ENCODE results near the gene GP1BA. TPM values are rescaled to one million over a fixed set of nuclear protein-coding genes. Genes with fewer than 3 reads are reported as not detected.

GP1BA gene
- total and polyA plus RNA-seq, 10 of the 15 experiments (the other 5 are each of a cell fraction or from before 2014, with no cell fraction given), result 0.04 to 0.67 (median 0.28) TPM; not detected in 1

DNA sequence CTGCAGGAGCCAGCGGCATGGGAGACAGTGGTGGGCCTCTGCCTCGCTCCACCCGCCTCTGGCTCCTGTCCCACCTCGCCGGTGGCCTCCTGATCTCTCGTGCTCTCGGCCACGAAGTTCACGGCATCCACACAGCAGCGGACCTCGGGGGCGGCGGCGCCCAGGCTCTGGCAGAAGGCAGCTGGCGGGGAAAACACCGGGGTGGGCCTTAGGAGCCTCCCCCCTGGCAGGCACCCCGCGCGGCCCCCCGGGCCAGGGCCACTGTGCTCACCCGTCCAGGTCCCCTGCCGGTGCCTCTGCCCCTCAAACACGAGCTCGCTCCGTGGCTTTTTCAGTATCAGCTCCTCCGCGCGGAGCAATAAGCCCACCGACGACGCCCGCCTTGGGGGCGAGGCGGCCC lies 33.1 kb upstream of the GP1BA start:
- WGBS (ENCODE audit: insufficient coverage, insufficient replicate concordance, low lambda C conversion rate, missing lambda C conversion rate), result 21% methylated on average over 28 of the region's 34 CpGs
- no TSS peak for BruUV-seq (replicated peaks)
- TF ChIP-seq ATF3 (IDR thresholded peaks at IDR 0.05; ENCODE audit: borderline replicate concordance, extremely low read depth, low read depth, low read length), result no peak
- TF ChIP-seq GABPA (IDR thresholded peaks at IDR 0.05; ENCODE audit: low read depth), result no peak
- no peak for TF ChIP-seq CEBPB (IDR thresholded peaks at IDR 0.05; ENCODE audit: borderline replicate concordance in 1 of 2, low read depth in 2 of 2, low read length in 2 of 2)
- TF ChIP-seq, protein P1, sequence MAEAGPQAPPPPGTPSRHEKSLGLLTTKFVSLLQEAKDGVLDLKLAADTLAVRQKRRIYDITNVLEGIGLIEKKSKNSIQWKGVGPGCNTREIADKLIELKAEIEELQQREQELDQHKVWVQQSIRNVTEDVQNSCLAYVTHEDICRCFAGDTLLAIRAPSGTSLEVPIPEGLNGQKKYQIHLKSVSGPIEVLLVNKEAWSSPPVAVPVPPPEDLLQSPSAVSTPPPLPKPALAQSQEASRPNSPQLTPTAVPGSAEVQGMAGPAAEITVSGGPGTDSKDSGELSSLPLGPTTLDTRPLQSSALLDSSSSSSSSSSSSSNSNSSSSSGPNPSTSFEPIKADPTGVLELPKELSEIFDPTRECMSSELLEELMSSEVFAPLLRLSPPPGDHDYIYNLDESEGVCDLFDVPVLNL (IDR thresholded peaks at IDR 0.05; ENCODE audit: low read depth, low read length), result no peak
- TF ChIP-seq, protein P2, sequence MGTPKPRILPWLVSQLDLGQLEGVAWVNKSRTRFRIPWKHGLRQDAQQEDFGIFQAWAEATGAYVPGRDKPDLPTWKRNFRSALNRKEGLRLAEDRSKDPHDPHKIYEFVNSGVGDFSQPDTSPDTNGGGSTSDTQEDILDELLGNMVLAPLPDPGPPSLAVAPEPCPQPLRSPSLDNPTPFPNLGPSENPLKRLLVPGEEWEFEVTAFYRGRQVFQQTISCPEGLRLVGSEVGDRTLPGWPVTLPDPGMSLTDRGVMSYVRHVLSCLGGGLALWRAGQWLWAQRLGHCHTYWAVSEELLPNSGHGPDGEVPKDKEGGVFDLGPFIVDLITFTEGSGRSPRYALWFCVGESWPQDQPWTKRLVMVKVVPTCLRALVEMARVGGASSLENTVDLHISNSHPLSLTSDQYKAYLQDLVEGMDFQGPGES (IDR thresholded peaks at IDR 0.05), result no peak
- TF ChIP-seq CHD2 (IDR thresholded peaks at IDR 0.05; ENCODE audit: borderline replicate concordance, low read depth, low read length), result no peak
- TF ChIP-seq STAT3 (IDR thresholded peaks at IDR 0.05; ENCODE audit: low read depth, low read length), result no peak
- TF ChIP-seq, protein P3, sequence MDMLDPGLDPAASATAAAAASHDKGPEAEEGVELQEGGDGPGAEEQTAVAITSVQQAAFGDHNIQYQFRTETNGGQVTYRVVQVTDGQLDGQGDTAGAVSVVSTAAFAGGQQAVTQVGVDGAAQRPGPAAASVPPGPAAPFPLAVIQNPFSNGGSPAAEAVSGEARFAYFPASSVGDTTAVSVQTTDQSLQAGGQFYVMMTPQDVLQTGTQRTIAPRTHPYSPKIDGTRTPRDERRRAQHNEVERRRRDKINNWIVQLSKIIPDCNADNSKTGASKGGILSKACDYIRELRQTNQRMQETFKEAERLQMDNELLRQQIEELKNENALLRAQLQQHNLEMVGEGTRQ (IDR thresholded peaks at IDR 0.05; ENCODE audit: borderline replicate concordance, low read depth, low read length), result no peak
- TF ChIP-seq, protein P4, sequence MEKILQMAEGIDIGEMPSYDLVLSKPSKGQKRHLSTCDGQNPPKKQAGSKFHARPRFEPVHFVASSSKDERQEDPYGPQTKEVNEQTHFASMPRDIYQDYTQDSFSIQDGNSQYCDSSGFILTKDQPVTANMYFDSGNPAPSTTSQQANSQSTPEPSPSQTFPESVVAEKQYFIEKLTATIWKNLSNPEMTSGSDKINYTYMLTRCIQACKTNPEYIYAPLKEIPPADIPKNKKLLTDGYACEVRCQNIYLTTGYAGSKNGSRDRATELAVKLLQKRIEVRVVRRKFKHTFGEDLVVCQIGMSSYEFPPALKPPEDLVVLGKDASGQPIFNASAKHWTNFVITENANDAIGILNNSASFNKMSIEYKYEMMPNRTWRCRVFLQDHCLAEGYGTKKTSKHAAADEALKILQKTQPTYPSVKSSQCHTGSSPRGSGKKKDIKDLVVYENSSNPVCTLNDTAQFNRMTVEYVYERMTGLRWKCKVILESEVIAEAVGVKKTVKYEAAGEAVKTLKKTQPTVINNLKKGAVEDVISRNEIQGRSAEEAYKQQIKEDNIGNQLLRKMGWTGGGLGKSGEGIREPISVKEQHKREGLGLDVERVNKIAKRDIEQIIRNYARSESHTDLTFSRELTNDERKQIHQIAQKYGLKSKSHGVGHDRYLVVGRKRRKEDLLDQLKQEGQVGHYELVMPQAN (conservative IDR thresholded peaks at IDR 0.05), result no peak
- H3K36me3 ChIP-seq (ENCODE audit: control insufficient read depth in 2 of 2, insufficient read depth in 2 of 2, low read length in 1 of 2), result peaks cover 0 to 14% of the 10 kb centered on the region in 2 experiments; a peak in 3 of 4 replicates
- H3K79me2 ChIP-seq (ENCODE audit: control insufficient read depth, insufficient read depth, low read length), result no peaks in the 10 kb centered on the region
- intact Hi-C loops (cut with micrococcal nuclease; ENCODE audit: unreplicated experiment), result no loop called here
- ChIA-PET POLR2A (interaction anchor here (0.5 to 0.6 kb wide), 2 partner anchors 139 to 143 kb away, joined by 3 to 6 read pairs; no protein-coding TSS in a partner anchor), RAD21 (ENCODE audit: unreplicated experiment) (interaction anchor here (0.5 to 0.9 kb wide), 2 partner anchors 21 to 160 kb away, joined by 3 read pairs; no protein-coding TSS in a partner anchor), CTCF (interaction anchor here (1.0 to 1.3 kb wide), 3 partner anchors 11 to 332 kb away, joined by 3 read pairs; partner anchors contain the start of gene SLC25A11), SMC1A (ENCODE audit: uncharacterized antibody, unreplicated experiment) (no interaction called here)
- peak overlapping the region; percentile 29; the same call in 1 of the 2 replicates for H3K9ac ChIP-seq (ENCODE audit: control insufficient read depth, insufficient read depth, low read length)
- H2AFZ ChIP-seq (ENCODE audit: control insufficient read depth, low read depth, low read length), result no peak overlapping the region
- H3K27me3 ChIP-seq (replicated peaks in 1 of 2; ENCODE audit: control insufficient read depth in 2 of 2, insufficient read depth in 2 of 2, low read length in 1 of 2), result no peaks in the 10 kb centered on the region; a peak in 1 of 4 replicates
- peaks cover 20% of the 10 kb centered on the region for H3K4me1 ChIP-seq (ENCODE audit: control insufficient read depth, insufficient read depth, low read length)
- H3K4me3 ChIP-seq, result peak overlapping the region; percentile 35; the same call in 1 of the 2 replicates
- DNase-seq (ENCODE audit: low read depth, low spot score) (no peak), ATAC-seq (no peak), FAIRE-seq (no peak)
- no peaks in the 10 kb centered on the region for H4K20me1 ChIP-seq (ENCODE audit: control insufficient read depth, insufficient read depth)
- in situ Hi-C loops (cut with MboI), result no loop called here
- H3K27ac ChIP-seq (ENCODE audit: control insufficient read depth, insufficient read depth), result no peak overlapping the region
- H3K9me3 ChIP-seq (replicated peaks; ENCODE audit: control insufficient read depth, insufficient read depth, low read length), result no peaks in the 10 kb centered on the region; the same call in 2 of the 3 replicates
- H3K4me2 ChIP-seq (ENCODE audit: control insufficient read depth, insufficient read depth), result peak overlapping the region; percentile 91
